ENCODE results near the gene RAPGEF3. TPM values are rescaled to one million over a fixed set of nuclear protein-coding genes. Genes with fewer than 3 reads are reported as not detected.

The RAPGEF3 gene
- total and polyA plus RNA-seq, 9 of the 15 experiments (the other 6 are each of a cell fraction or from before 2014, with no cell fraction given): 0.03 to 0.78 (median 0.37) TPM; not detected in 1

DNA sequence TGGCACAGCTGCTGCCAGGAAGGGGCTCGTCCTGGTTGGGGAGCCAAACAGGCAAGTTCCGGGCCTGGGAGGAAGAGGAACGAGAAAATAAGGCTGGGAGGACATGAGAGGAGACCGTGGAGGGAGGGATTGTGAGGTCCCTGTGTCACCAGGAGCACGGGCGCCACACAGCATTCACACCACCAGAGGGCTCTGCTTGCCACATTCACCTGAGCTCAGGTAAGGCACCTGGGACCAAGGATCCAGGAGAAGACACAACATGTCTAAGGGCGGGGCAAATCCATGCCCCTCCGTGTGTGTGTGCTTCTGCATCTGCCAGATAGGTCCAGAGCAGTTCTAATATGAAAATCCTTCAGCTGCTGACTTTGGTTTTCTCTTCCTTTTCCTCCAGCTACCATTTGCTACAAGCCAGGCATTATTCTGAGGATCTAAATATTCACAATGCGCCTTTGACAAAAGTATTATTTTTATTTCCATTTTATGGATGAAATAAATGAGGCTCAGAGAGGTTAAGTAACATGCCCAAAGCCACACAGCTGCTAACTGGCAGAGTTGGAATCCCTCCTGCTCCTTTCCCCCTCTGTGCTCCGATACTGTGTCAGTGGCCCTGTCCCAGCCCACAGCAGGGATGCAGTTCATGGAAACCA lies 14.6 kb downstream of the RAPGEF3 start (continued):
- TF ChIP-seq DEAF1 (CRISPR knock-in tag; IDR thresholded peaks at IDR 0.05): peak; percentile 37; the same call in 1 of the 2 replicates

- Histone ChIP-seq H3K79me2 (ENCODE audit: control insufficient read depth, insufficient read depth, low read length) (no peaks in the 10 kb centered on the region), H3K4me2 (ENCODE audit: insufficient read depth, low read length) (no peak overlapping the region), H3K9me1 (ENCODE audit: control insufficient read depth, insufficient read depth, low read length) (no peaks in the 10 kb centered on the region), H3K4me1 (replicated peaks in 1 of 2; ENCODE audit: control insufficient read depth in 2 of 2, insufficient read depth in 2 of 2, low read length in 2 of 2) (peaks cover 27 to 51% of the 10 kb centered on the region in 2 experiments), H2AFZ (ENCODE audit: low read depth, low read length) (no peak overlapping the region), H4K20me1 (replicated peaks; ENCODE audit: control insufficient read depth, insufficient read depth, low read length) (no peaks in the 10 kb centered on the region; the same call in 1 of the 2 replicates), H3K9ac (ENCODE audit: insufficient read depth in 1 of 2, low read depth in 2 of 2, low read length in 2 of 2) (peak overlapping the region in 1 of 2 experiments; percentile 81; a peak in 2 of 4 replicates), H3K27ac (ENCODE audit: extremely low read depth, low read depth, low read length) (no peak overlapping the region), H3K27me3 (ENCODE audit: control insufficient read depth in 2 of 2, insufficient read depth in 2 of 2, low read length in 2 of 2) (peaks cover 16 to 51% of the 10 kb centered on the region in 2 experiments), H3K36me3 (ENCODE audit: control insufficient read depth, insufficient read depth, low read length) (no peaks in the 10 kb centered on the region), H3K4me3 (no peak overlapping the region), H3K9me3 (replicated peaks; ENCODE audit: control insufficient read depth, insufficient read depth, low read depth, low read length) (no peaks in the 10 kb centered on the region)
- no peak for ATAC-seq
- intact Hi-C loops (cut with micrococcal nuclease) (loop anchor here (2.0 kb wide), 1 partner anchor 27 kb away; no protein-coding TSS in a partner anchor), in situ Hi-C loops (cut with MboI) (no loop called here)
- BruUV-seq (replicated peaks): no TSS peak
- CTCF ChIA-PET (ENCODE audit: low intra/inter-chr PET ratio): interaction anchor here (0.6 to 5.5 kb wide), 10 partner anchors 16 to 446 kb away, joined by 3 to 59 read pairs (median 8); partner anchors contain the start of gene SLC48A1
- POLR2A ChIA-PET: interaction anchor here (0.6 to 2.0 kb wide), 7 partner anchors 10 to 211 kb away, joined by 3 to 5 read pairs (median 3); no protein-coding TSS in a partner anchor
- no peak for FAIRE-seq
- WGBS (ENCODE audit: insufficient coverage, low coverage, missing lambda C conversion rate): 36% methylated on average over 9 of the region's 9 CpGs
- DNase-seq (ENCODE audit: extremely low read depth in 1 of 4, low spot score in 3 of 4): no peak
- no peak for TF ChIP-seq SMARCA4 (IDR thresholded peaks at IDR 0.05)
- no peak for TF ChIP-seq ZHX1 (conservative IDR thresholded peaks at IDR 0.05; ENCODE audit: low read length)
- no peak for TF ChIP-seq U2AF1 (optimal IDR thresholded peaks at IDR 0.05; ENCODE audit: low read depth, low read length)
- no peak for TF ChIP-seq MBD2 (IDR thresholded peaks at IDR 0.05; ENCODE audit: borderline replicate concordance, low read depth)
- no peak for TF ChIP-seq ZNF212 (CRISPR knock-in tag; IDR thresholded peaks at IDR 0.05)
- TF ChIP-seq ZBTB12 (CRISPR knock-in tag; IDR thresholded peaks at IDR 0.05): no peak
- no peak for TF ChIP-seq ZNF655 (CRISPR knock-in tag; IDR thresholded peaks at IDR 0.05)
- TF ChIP-seq EGR1 (conservative IDR thresholded peaks at IDR 0.05): no peak
- TF ChIP-seq ZNF583 (CRISPR knock-in tag; IDR thresholded peaks at IDR 0.05): no peak
- no peak for TF ChIP-seq KDM2B (CRISPR knock-in tag; IDR thresholded peaks at IDR 0.05)
- no peak for TF ChIP-seq CBX3 (IDR thresholded peaks at IDR 0.05; ENCODE audit: borderline replicate concordance in 1 of 2, low read length in 2 of 2)
- no peak for TF ChIP-seq RUNX1 (IDR thresholded peaks at IDR 0.05; ENCODE audit: low read depth)
Observed at GRCh38 chr12:47743311-47743860, 15.3 kb downstream of the RAPGEF3 start.
